Measurements from ENCODE around the gene ARL5C.
"Not testable (repeated sequence)": the region's sequence is repeated elsewhere in the genome, so short reads cannot be mapped to it uniquely, and the experiment has no call there.

ARL5C gene

DNA sequence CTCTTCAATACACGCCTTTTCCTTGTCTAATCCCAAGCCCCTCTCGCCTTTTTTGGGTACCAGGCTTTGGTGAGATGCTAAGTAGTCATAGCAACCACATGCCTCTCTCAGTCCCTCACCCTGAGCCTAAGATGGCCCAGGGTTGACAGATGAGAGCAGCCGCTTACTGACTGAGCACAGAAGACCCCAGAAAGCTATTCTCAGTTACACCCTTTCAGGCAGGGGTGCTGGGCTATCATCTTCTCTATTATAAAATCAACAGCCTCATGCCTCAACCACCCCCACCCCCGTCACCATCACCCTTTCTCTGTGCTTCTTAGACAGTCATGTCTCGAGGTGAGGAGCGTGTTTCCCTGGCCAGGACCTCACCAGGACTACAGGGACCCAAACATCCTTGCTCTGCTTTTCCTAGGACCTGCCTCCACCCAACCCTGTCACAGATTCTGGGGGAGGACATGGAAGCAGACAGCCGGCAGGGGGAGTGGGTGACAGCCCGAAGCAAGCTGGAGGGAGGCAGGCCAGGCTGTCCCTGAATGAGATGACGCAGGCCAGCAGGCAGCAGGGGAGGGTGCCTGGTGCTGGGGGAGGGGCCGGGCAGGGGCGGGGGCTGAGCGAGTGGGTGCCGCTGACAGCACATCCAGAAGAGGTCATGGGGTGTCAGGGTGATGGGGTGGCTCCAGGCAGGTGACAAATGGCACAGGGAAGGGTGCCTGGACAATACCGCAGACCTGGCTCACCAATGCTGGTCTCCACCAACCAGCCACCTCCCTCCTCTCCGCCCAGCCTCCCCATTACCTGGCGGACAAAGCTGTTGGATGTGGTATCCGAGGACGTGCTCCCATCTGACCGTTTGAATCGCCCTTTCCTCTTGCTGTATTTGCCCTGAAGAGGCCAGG is 28.4 kb upstream of the ARL5C start:
- DNase-seq (ENCODE audit: low spot score): no peak

DNA sequence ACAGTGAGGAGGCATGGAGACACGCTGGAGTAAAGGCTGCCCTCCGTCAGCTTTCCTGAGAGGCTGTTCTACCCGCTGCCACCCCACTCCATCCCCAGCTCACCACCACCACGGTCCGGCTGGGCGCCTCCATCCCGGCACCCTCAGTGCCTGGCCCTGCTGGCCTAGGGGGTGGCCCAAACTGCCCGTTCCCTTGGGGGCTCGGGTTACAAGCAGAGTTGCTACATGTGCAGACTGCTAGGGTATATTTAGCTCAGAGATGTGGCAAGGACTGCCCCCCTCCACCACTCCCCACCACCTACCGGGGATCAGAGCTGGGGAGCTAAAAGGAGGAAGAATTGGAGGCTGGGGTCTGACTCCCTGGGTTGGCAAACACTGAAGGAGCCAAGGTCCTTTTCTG is 27.4 kb upstream of the ARL5C start:
- DNase-seq (ENCODE audit: low spot score): no peak

DNA sequence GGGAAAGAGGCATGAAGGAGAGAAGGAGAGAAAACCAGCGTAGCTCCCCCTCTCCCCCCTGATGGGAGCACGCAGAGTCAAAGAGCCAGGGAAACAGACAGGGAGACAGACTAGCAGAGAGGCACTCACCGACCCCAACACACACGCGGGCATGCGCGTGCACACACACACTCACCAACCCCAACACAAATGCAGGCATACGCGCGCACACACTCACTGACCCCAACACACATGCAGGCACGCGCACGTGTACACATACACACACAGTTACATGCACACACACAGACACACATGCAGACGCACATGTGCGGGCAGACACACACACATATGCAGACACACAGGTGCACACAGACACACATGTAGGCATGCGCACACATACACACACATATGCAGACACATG is 26.9 kb upstream of the ARL5C start:
- no peak for DNase-seq (ENCODE audit: low spot score)

DNA sequence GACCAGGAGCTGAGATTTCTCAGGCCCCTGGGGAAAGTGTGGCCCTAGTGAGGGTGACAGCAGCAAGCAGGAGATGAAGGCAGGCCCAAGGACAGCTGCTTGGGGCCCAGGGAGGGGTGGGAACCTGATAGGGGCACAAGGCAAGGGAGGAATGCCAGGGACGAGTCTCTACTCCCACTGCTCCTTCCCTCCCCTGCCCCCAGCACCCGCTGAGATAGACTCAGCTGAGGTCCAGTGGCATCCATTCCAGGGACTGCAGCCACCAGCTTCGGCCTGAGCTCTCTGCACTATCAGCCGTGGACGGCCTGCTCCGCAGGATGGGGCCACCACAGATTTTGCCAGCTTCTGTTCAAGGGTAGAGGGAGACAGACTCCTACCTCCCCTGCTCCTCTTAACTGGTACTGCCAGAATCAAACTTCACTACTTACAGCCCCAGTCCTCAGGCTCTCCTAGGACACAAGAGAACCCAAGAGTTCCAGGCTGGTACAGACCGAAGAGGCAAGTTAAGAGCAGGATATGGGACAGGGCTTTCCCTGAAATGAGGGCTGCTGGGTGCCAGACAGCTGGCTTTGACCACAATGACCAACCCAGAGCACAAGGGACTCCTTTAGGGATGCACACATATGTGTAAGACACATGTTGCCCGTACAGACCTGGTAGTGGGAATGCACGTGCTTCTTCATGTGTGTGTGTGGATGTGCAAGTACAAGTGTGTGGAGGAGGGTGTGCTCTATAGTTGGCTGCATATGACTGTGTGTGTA is 26.0 kb upstream of the ARL5C start:
- no peak for DNase-seq (ENCODE audit: low spot score)

DNA sequence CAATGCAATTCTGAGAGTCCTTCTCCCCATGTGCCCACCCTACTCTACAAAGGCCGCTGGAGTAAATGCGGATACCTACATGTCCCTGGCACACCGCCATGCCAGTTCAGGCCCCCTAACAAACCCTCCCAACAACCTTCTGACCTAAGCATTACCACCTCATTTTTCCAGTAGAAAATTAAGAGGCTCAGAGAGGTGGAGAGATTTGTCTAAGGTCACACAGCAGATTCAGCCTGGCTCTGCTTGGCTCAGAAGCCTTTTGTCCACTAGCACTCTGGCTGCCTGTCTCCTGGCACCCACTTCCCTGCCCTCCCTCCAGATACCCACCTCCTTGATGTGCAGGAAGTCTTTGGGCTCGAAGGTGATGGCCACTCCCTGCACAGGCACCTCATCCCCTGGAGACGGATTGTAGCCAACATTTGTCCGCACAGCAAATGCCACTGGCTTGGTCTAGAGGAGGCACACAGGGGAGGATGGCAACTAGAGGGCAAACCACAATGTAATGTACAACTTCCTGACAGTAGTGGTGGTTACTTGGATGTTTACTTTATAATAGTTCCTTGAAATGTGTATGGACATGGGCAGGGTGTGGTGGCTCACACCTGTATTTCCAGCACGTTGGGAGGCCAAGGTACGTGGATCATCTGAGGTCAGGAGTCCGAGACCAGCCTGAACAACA is 21.3 kb upstream of the ARL5C start:
- DNase-seq (ENCODE audit: low spot score): no peak

DNA sequence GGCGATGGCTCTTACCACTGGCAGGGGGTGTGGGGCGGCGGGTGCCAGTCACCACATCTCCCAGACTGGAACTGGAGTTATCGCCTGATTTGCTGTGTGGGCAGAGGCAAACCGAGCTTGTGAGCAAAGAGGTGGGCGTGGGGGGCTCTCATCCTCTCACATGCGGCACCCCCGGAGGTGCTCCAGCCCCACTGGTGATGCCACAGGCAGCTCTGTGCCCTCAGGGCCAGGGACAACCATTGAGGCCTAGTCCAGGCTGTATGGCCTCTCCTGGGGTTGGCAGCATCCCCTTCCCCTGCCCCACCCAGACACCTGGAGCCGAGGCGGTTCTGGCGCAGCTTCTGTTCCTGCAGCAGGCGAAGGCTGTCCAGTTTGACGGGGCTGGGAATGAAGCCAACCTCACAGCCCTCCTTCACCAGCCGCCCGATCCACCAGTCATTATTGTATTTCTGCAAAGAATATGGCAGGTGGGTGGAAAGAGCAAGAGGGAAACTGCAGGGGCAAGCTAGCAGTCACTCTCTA is 20.6 kb upstream of the ARL5C start:
- DNase-seq (ENCODE audit: low spot score): no peak

DNA sequence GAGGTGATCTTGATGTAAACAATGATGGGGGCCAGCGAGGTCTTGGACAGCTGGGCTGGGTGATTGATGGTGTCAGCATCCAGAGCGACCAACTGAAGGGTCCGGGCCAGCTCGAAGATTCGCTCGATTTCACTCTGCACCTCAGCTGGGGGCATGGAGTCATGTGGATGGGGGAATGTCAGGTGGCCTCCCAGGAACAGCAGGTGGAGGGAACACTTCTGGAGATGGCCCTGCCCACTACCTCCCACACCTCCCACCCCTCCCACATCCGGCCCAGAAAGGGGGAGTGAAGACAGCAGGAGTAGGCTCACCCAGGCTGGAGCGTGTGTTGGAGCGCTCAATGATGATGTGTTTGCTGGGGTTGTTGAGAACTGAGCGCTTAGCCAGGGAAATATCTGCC is 17.8 kb upstream of the ARL5C start:
- no peak for DNase-seq (ENCODE audit: low spot score)

DNA sequence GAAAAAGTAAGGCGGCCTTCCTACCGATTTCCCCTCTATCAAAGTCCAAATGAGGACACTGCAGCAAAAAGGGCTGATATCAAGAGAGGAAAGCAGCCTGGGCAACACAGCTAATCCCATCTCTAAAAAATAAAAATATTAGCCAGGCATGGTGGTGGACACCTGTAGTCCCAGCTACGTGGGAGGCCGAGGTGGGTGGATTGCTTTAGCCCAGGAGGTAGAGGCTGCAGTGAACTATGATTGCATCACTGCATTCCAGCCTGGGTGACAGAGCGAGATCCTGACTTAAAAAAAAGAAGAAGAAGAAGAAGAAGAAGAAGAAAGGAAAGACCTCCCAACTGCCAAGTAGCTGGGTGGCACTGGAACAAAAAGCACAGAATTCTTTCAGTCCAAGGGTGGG is 17.1 kb upstream of the ARL5C start:
- DNase-seq (ENCODE audit: low spot score): no peak

DNA sequence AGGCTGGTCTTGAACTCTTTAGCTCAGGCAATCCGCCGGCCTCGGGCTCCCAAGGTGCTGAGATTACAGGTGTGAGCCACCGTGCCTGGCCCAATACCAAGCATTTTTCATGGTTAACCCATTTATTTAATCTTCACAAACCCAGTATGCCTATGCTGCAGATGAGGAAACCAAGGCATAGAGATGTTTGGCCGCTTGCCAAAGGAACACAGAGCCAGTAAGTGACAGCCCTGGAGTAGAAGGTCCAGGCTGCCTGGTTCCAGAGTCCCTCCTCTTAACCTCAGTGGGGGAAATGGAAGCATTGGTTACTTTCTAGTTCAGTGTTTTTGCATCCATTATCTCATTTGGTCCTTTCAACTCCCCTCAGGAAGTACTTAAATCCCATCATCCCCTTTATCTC is 15.3 kb upstream of the ARL5C start:
- DNase-seq (ENCODE audit: low spot score): no peak

DNA sequence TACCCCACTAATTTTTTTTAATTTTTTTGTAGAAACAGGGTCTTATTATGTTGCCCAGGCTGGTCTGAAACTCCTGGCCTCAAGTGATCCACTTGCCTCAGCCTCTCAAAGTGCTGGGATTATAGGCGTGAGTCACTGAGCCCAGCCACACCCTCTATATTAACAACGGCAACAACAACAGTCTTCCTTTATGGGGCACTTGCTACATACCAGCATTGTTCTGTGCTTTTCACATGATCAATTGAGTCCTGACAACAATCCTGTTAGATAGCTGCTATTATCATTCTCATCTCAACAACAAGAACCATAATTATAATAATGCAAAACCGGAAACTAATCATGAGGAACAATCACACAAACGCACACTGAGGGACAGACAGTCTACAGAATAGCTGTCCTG is 12.6 kb upstream of the ARL5C start:
- no peak for DNase-seq (ENCODE audit: low spot score)

DNA sequence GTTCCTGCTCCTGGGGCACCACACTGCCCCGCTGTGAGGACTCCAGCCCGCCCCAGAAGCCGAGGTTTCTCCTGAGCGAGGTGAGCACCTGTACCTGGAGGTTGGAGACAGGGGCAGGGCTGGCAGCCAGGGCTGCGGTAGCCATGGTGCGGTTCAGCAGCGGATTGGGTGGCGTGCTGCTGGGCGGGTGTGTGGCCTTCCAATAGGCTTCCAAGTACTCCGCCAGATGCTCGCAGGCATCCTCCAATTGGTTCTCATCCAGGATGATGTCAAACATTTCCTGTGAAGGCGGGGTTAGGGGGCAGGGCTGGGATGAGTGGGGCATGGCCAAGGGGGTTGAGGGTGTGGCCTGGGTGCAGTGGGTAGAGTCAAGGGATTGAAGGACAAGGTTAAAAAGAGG is 11.3 kb upstream of the ARL5C start:
- DNase-seq (ENCODE audit: low spot score): no peak

DNA sequence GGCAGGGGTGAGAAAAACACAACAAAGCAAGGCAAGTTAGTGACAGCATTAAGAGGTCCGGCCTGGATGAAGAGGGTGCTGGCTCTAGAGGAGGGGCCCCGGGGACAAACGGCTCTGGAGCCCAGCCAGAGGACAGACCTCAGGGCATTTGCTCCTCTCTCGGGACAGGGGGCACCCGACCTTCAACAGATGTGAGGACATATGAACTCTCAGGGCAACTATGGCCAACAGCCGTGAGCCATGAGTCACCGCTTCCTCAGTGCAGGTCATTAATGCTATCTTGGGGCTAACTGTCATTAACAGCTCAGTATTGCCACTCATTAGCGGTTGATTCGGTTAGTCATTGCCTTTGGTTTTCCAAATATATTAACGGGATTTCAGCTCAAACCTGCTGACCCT is 9.7 kb upstream of the ARL5C start:
- no peak for DNase-seq (ENCODE audit: low spot score)

DNA sequence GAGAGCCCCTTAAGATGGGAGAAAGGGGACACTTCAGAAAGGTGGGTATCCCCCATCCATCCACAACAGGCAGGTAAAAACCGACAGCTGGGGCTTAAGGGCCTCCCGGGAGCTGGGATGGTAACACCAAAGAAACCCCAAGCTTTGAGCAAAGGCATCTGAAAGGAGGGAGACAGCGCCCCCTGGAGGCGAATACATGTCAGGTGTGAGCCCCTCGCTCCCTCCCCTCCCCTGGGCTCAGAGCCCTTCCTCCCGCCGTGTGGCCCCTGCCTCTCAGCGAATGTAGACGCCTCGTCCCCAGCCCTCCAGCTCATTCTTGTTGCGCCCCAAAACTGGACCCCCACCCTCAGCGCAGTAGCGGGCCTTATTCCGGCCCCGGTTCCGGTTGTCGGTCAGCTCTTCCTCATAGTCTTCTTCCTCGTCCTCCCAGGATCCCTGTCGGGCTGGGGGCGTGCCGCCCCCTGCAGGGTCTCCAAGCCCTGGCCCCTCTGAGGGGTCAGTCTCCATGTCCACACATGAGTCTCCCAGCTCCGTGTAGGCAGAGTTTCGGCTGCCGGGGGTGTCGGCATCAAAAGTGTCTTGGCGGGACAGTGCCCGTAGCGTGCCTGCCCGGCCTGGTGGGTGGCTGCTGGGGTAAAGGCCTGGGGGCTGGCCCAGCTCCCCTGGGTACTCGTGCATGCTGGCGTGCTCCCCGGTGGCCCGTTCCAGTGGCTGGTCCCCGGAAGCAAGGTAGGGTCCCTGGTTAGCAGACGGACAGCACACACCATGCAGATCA is 9.1 kb upstream of the ARL5C start:
- DNase-seq (ENCODE audit: low spot score): peak; percentile 74

DNA sequence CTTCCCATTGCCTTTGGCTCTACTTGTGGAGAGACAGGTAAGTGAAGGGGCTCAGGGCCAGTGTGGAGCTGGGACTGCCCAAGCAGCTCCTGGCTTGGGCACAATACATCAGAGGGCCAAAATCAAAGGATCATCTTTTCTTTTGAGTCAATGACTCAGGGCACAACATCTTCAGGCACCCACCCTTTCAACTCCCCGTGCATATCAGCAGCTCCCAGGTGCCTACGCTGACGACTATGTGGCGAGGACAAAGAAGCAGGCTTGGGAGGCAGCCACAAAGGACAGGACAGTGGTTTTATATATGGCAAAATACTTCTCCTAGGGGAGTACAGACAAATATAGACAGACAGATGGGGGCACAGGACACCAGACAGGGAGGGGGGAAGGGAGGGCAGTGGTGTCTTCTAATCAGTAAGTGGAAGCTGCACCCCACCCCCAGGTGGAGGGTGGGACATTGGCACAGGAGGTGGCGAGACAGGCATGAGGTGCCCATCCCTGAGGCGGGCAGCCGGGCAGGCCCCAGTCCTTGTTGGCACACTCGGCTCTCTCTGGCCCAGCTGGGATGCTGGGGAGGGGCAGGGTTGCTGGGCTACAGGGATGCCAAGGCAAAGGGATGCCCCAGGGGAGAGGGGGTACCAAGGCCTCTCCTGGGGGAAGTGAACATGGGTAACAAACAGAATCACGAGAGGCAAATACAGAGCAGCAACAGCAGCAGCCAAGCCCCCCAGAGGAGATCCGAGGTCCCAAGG is 7.7 kb upstream of the ARL5C start:
- no peak for DNase-seq (ENCODE audit: low spot score)

DNA sequence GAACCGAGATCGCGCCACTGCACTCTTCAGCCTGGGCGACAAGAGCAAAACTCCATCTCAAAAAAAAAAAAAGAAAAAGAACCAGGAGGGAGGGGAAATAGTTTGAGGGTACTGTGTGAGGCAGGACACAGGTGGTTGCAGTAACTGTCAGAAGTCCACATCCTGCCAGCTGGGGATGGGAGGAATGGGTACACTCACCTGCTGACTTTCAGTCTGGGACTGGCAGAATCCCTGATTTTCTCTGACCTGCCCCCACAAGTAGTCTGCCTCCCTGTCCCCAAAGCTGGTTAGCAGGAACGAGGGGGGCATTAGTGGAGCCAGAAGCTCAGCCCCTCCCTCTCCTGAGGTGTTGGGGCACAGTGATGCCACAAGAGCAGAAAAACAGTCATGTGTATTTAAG is 7.1 kb upstream of the ARL5C start:
- DNase-seq (ENCODE audit: low spot score): no peak

DNA sequence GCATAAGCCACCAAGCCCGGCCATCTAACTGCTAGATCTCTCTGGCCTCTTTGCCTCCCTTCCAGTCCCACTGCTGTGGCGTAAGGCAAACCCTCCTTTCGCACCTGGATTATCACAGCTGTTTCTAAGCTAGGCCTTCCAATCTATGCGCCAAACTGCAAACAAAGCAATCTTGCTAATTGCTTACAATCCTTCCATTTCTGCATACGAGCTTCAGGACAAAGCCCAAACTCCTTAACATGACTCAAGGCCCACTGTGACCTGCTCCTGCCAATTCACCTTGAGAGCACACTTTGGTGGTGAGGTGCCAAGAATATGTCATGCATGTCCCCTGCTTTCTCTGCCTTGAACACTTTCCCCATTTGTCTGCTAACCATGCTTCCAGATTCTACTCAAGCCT is 6.0 kb upstream of the ARL5C start:
- DNase-seq (ENCODE audit: low spot score): no peak

DNA sequence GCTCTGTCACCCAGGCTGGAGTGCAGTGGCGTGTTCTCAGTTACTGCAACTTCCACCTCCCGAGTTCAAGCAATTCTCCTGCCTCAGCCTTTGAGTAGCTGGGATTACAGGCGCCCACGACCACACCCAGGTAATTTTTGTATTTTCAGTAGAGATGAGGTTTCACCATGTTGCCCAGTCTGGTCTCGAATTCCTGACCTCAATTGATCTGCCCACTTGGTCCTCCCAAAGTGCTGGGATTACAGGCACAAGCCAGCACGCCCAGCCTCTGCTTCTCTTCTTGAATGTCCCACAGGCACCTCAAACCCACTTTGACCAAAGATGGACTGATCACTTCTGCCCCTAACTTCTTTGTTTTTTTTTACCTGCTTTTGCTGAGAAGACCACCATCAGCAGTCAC is 4.6 kb upstream of the ARL5C start:
- DNase-seq (ENCODE audit: low spot score): no peak

DNA sequence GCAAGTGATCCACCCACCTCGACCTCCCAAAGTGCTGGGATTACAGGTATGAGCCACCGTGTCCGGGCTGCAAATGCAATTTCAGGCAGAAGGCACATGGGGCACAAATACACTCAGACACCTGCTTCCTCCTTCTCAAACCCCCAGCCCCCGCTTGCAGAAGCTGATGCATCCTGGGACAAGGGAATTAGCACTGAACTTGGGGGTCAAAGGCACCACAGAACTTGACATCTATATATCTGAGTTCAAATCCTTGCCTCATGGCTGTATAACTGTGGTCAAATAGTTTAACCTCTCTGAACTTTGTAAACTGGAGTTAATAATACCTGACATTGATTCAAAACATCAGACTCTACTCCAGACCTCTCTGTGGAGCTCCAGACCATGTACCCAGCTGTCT is 4.1 kb upstream of the ARL5C start:
- no peak for DNase-seq (ENCODE audit: low spot score)

DNA sequence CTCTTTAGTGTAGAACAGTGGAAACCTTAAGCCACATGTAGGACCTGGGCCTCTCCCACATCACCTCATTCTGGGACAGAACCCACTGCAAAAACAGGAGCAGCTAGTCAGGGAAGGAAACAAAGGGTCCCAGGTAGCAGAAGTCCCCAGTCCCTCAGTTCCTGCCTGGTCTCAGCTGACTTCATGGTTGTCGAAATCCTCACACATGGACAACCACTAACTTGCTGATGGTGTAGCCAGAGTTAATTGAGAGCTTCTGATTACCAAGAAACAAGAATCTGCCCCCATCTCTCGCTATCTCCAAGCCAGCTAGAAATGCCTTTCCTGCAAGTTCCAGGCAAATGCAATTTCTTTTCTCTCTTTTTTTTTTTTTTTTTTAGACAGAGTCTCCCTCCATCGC is 3.6 kb upstream of the ARL5C start:
- no peak for DNase-seq (ENCODE audit: low spot score)

DNA sequence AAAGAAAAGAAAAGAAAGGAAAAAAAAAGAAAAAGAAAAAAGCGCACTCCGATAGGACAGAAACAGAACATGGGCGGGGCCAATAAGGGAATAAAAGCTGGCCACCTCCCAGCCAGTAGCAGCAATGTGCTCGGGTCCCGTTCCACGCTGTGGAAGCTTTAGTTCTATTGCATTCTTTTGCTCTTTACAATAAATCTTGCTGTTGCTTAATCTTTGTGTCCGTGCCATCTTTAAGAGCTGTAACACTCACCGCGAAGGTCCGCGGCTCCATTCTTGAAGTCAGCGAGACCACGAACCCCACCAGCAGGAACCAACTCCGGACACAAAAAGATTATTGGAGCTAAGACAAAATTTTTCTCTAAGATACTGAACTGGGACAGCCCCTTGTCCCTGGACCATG is 3.1 kb upstream of the ARL5C start:
- DNase-seq (ENCODE audit: low spot score): no peak

DNA sequence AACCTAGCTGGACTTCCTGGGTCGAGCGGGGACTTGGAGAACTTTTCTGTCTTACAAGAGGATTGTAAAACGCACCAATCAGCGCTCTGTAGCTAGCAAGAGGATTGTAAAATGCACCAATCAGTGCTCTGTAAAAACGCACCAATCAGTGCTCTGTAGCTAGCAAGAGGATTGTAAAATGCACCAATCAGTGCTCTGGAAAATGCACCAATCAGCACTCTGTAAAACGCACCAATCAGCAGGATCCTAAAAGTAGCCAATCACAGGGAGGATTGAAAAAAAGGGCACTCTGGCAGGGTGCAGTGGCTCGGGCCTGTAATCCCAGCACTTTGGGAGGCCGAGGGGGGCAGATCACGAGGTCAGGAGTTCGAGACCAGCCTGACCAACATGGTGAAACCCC is 2.5 kb upstream of the ARL5C start:
- DNase-seq (ENCODE audit: low spot score): not testable (repeated sequence)

Data from hematopoietic multipotent progenitor cell treated with erythropoietin and hydrocortisone succinate and interleukin-3 and kit ligand, for 17 days (in vitro differentiated cells).